Measurements from ENCODE around the gene AQP10.

Gene AQP10

DNA sequence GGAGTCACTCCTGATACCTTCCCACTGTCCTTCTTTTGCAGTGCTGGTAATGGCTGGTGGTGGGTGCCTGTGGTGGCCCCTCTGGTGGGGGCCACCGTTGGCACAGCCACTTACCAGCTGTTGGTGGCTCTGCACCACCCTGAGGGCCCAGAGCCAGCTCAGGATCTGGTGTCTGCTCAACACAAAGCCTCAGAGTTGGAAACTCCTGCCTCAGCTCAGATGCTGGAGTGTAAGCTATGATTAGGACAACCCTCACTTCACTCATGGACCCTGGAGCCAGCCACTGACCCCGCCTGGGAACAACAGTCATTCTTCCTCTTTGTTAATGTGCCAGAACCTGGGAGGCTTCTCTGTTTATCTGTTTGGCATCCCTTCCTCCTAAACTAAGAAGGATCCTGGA is 3.3 kb downstream of the AQP10 start:
- Histone ChIP-seq H3K4me3 (ENCODE audit: low read depth in 1 of 2, low read length in 2 of 2) (peak overlapping the region in 1 of 2 experiments; percentile 77; a peak in 2 of 4 replicates), H3K27ac (ENCODE audit: low read length) (no peak overlapping the region), H4K20me1 (ENCODE audit: insufficient read depth, low read length) (peaks cover 23% of the 10 kb centered on the region), H3K9ac (ENCODE audit: low read depth, low read length) (peak overlapping the region; percentile 70; the same call in 1 of the 2 replicates), H3K36me3 (ENCODE audit: insufficient read depth, low read length) (no peaks in the 10 kb centered on the region), H3K4me2 (ENCODE audit: insufficient read depth, low read length) (peak overlapping the region; percentile 92), H2AFZ (ENCODE audit: low read depth, low read length) (peak overlapping the region; percentile 89), H3K9me3 (ENCODE audit: insufficient read depth, low read length, severe bottlenecking) (no peaks in the 10 kb centered on the region), H3K27me3 (ENCODE audit: insufficient read depth, low read length, poor library complexity) (no peaks in the 10 kb centered on the region), H3K4me1 (ENCODE audit: insufficient read depth, low read length) (peaks cover 48% of the 10 kb centered on the region), H3K79me2 (ENCODE audit: insufficient read depth, low read length) (peaks cover 8% of the 10 kb centered on the region)
- TF ChIP-seq EZH2 (IDR thresholded peaks at IDR 0.05; ENCODE audit: borderline replicate concordance, low read depth, low read length, severe bottlenecking): no peak
- TF ChIP-seq, protein P1, sequence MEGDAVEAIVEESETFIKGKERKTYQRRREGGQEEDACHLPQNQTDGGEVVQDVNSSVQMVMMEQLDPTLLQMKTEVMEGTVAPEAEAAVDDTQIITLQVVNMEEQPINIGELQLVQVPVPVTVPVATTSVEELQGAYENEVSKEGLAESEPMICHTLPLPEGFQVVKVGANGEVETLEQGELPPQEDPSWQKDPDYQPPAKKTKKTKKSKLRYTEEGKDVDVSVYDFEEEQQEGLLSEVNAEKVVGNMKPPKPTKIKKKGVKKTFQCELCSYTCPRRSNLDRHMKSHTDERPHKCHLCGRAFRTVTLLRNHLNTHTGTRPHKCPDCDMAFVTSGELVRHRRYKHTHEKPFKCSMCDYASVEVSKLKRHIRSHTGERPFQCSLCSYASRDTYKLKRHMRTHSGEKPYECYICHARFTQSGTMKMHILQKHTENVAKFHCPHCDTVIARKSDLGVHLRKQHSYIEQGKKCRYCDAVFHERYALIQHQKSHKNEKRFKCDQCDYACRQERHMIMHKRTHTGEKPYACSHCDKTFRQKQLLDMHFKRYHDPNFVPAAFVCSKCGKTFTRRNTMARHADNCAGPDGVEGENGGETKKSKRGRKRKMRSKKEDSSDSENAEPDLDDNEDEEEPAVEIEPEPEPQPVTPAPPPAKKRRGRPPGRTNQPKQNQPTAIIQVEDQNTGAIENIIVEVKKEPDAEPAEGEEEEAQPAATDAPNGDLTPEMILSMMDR (IDR thresholded peaks at IDR 0.05; ENCODE audit: borderline replicate concordance, extremely low read depth, low read length, poor library complexity, severe bottlenecking): no peak
- ATAC-seq (ENCODE audit: insufficient read depth, low read depth) (no peak), DNase-seq (no peak)

DNA sequence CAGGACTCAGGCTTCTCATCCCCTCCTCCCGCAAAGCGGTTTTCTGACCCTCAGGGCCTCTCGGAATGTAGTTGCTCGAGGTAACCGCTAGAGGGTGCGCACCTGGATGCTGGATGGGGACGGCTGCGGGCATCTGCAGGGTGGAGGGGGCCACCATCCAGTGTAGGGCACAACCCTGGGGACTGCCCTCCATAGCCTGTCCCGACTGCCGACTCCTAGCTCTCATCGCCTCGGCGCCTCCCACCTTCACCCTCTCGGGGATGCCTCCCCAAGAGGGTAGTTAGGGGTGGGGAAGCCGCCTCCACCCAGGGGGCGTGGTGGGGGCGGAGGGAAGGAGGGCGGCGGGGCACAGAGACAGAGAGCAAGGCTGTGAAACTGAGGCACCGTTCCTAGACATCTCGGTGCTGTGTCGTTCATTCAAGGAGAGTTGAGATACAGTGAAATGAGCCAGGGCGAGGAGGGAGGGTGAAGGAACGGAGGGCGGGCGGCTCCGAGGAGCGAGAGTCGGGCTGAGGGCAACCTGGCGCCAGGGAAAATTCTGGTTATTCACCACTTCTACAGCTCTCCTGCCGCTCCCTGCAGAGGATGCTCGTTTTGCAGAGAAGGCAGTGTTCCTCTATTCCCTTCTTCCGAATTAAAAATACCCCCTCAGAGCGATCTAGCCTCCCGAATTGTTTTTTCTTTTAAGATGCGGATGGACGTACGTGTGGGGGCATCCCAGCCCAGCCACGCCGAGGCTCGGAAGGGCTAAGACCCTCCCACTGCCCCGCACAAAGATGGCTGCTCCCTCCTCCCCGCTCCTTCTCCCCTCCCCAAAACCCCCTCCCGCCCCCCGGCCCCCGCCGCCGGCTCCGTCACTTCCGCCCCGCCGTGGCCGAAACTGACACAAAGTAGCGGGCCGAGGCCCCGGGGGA is 4.0 kb downstream of the AQP10 start, which contains the start of gene ATP8B2:
TSS of gene ATP8B2 (plus strand) at position 857 of the 914 bp plus-strand sequence. CDS start 2,617 bp downstream, outside the sequence.
- Histone ChIP-seq H3K36me3 (ENCODE audit: insufficient read depth, low read length) (peaks cover 3% of the 10 kb centered on the region), H3K9ac (ENCODE audit: low read depth, low read length) (peak within 1 kb of the TSS; percentile 70), H3K4me1 (ENCODE audit: insufficient read depth, low read length) (peaks cover 50% of the 10 kb centered on the region), H3K27me3 (ENCODE audit: insufficient read depth, low read length, poor library complexity) (no peaks in the 10 kb centered on the region), H2AFZ (ENCODE audit: low read depth, low read length) (peak within 1 kb of the TSS; percentile 89), H3K4me2 (ENCODE audit: insufficient read depth, low read length) (peak within 1 kb of the TSS; percentile 92), H3K4me3 (ENCODE audit: low read depth in 1 of 2, low read length in 2 of 2) (peak within 1 kb of the TSS; percentile 72 to 77), H4K20me1 (ENCODE audit: insufficient read depth, low read length) (peaks cover 30% of the 10 kb centered on the region), H3K9me3 (ENCODE audit: insufficient read depth, low read length, severe bottlenecking) (no peaks in the 10 kb centered on the region), H3K27ac (ENCODE audit: low read length) (peak within 1 kb of the TSS; percentile 44; the same call in 1 of the 2 replicates), H3K79me2 (ENCODE audit: insufficient read depth, low read length) (peaks cover 12% of the 10 kb centered on the region)
- peak; percentile 85 for DNase-seq
- ATAC-seq (ENCODE audit: insufficient read depth, low read depth): peak; percentile 62
- TF ChIP-seq, protein P1 (IDR thresholded peaks at IDR 0.05; ENCODE audit: borderline replicate concordance, extremely low read depth, low read length, poor library complexity, severe bottlenecking): peak; percentile 95
- no peak for TF ChIP-seq EZH2 (IDR thresholded peaks at IDR 0.05; ENCODE audit: borderline replicate concordance, low read depth, low read length, severe bottlenecking)

- Histone ChIP-seq H4K20me1 (ENCODE audit: insufficient read depth, low read length) (peaks cover 36% of the 10 kb centered on the region), H3K4me2 (ENCODE audit: insufficient read depth, low read length) (peak overlapping the region; percentile 92), H3K27me3 (ENCODE audit: insufficient read depth, low read length, poor library complexity) (no peaks in the 10 kb centered on the region), H3K4me1 (ENCODE audit: insufficient read depth, low read length) (peaks cover 50% of the 10 kb centered on the region), H3K79me2 (ENCODE audit: insufficient read depth, low read length) (peaks cover 13% of the 10 kb centered on the region), H2AFZ (ENCODE audit: low read depth, low read length) (peak overlapping the region; percentile 72), H3K27ac (ENCODE audit: low read length) (peak overlapping the region; percentile 44; the same call in 1 of the 2 replicates), H3K4me3 (ENCODE audit: low read depth in 1 of 2, low read length in 2 of 2) (peak overlapping the region; percentile 72 to 77; a peak in 3 of 4 replicates), H3K9me3 (ENCODE audit: insufficient read depth, low read length, severe bottlenecking) (no peaks in the 10 kb centered on the region), H3K36me3 (ENCODE audit: insufficient read depth, low read length) (peaks cover 12% of the 10 kb centered on the region), H3K9ac (ENCODE audit: low read depth, low read length) (peak overlapping the region; percentile 70)
- TF ChIP-seq, protein P1 (IDR thresholded peaks at IDR 0.05; ENCODE audit: borderline replicate concordance, extremely low read depth, low read length, poor library complexity, severe bottlenecking): no peak
- TF ChIP-seq EZH2 (IDR thresholded peaks at IDR 0.05; ENCODE audit: borderline replicate concordance, low read depth, low read length, severe bottlenecking): no peak
- DNase-seq (no peak), ATAC-seq (ENCODE audit: insufficient read depth, low read depth) (peak; percentile 12; the same call in 2 of the 3 replicates)
These were observed 5.0 kb downstream of the AQP10 start for GRCh38 chr1:154325583-154326545.

All from DND-41 (cell line).